NCI-H146 treated with DMSO at 0.1 percent for 48 hours (cell line): ENCODE measurements around the gene SLC25A42.
"Not testable (repeated sequence)": the region's sequence is repeated elsewhere in the genome, so short reads cannot be mapped to it uniquely, and the experiment has no call there.

Experiments used
- DNase-seq: peaks from one replicate; lab custom pipeline; 2025; ENCODE audit not compliant: unreplicated experiment; lab: John Stamatoyannopoulos, UW

The SLC25A42 gene

GRCh38 chr19:19103167-19103566, 39.4 kb downstream of the SLC25A42 start:
- DNase-seq = no peak

DNA sequence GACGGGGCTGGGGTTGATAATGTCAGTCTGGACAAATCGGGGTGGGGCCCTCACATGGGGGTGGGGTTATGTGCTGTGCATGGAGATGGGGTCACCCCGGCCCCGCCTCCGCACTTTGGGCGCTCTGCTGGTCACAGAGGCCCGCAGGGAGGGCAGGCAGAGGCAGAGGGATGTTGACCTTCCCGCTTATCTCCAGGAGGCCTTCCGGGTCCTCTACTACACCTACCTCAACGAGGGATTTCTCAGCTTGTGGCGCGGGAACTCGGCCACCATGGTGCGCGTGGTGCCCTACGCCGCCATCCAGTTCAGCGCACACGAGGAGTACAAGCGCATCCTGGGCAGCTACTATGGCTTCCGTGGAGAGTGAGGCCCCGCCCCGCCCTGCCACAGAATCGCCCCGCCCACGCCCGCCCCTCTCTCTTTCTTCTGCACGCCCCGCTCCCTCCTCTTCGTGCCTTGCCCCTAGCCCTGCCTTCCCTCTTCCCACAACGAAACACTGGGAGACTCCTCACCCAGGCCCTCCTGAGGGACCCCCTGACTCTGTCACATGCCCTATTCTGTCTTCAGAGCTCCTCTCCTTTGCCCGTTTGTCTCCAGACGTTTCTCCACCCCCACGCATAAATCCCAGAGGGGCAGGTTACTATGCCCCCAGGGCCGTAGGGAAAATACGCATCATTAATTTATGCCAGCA, 41.7 kb downstream of the SLC25A42 start:
- DNase-seq = peak; percentile 80

- DNase-seq = peak; percentile 56
Observed at GRCh38 chr19:19106056-19106551, 42.3 kb downstream of the SLC25A42 start.

DNA sequence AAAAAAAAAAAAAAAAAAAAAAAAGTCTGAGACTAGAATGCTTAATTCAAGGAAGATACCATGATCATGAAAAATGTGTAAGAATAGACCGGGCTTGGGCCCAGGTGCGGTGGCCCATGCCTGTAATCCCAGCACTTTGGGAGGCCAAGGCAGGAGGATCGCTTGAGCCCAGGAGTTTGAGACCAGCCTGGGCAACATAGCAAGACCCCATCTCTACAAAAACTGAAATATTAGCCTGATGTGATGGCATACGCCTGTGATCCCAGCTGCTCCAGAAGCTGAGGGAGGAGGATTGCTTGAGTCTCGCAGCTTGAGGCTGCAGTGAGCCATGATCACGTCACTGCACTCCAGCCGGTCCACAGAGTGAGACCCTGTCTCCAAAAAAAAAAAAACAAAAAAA, 43.1 kb downstream of the SLC25A42 start:
- DNase-seq = not testable (repeated sequence)

DNA sequence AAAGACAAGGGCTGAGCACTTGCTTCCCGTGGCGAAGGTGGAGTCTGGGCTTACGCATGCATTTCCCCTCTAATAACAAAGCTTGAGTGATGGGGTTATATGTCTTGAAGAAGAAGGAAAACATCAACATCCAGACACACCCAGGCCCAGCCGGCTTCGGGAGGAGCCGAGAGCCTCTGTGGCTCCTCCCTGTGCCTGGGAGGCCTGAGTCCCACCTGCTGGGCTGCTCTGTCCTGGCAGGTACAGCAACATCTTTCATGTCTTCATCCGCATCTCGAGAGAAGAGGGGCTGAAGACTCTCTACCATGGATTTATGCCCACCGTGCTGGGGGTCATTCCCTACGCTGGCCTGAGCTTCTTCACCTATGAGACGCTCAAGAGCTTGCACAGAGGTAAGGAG, 43.9 kb downstream of the SLC25A42 start:
- DNase-seq = no peak

DNA sequence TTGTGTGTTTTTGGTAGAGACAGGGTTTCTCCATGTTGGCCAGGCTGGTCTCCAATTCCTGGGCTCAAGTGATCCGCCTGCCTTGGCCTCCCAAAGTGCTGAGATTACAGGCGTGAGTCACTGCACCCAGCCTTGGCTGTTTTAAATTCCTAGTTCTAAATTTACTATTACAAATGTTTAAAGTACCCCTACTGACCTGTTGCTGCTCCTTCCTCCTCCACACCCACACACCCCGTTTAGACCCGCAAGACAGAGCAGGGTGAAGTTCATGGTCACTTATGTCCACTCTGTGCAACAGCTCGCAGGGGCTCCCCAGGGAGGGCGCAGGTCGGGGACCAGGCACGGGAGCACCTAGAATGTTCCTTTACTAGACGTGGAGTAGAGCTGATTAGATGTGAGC, 45.8 kb downstream of the SLC25A42 start:
- no peak for DNase-seq

DNA sequence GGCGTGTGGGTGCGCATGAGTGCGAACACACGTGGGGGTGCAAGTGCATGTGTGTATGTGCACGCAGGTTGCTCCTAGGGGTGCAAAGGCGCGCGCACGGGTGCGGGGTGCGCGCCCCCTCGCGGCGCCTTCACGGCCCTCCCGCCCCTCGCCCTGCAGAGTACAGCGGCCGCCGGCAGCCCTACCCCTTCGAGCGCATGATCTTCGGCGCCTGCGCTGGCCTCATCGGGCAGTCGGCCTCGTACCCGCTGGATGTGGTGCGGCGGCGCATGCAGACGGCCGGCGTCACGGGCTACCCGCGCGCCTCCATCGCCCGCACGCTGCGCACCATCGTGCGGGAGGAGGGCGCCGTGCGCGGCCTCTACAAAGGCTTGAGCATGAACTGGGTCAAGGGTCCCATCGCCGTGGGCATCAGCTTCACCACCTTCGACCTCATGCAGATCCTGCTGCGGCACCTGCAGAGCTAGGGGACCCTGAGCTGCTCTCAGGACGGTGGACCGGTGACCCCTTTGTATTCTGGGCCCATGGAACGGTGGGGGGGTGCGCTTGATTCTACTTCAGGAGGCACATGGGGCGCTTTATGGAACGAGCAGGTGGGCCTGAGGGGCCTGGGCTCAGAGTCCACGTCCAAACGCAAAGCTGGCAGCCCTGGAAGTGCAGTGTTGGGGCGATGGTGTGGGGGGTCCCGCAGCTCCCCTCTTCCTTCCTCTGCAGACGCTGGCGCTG, 46.8 kb downstream of the SLC25A42 start:
- DNase-seq = no peak

- no peak for DNase-seq
Observed at GRCh38 chr19:19111136-19111835, 47.5 kb downstream of the SLC25A42 start.

GRCh38 chr19:19111967-19112580, 48.3 kb downstream of the SLC25A42 start:
- no peak for DNase-seq

- no peak for DNase-seq
Observed at GRCh38 chr19:19113040-19113626, 49.3 kb downstream of the SLC25A42 start.

DNA sequence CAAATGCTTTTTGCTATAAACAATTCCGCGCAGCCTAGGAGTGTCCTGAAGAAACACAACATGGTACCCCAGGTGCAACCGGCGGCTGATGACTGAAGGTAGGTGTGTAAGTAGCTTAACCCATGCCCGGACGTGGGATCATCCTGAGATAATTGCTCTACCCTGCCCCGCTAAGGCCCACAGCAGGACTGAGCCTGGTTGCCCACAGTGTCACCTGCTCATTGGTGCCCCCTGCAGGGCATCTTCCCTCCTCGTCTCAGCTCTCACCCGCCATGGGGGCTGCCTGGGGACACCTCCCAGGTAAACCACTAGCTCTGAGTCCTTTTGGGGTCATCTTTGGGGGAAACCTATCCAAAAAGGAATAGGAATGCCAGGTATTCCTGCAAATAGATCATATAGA, 52.2 kb downstream of the SLC25A42 start:
- DNase-seq = peak; percentile 19

GRCh38 chr19:19119325-19120237, 55.8 kb downstream of the SLC25A42 start:
- no peak for DNase-seq

GRCh38 chr19:19120308-19121231, 56.8 kb downstream of the SLC25A42 start:
- no peak for DNase-seq

DNA sequence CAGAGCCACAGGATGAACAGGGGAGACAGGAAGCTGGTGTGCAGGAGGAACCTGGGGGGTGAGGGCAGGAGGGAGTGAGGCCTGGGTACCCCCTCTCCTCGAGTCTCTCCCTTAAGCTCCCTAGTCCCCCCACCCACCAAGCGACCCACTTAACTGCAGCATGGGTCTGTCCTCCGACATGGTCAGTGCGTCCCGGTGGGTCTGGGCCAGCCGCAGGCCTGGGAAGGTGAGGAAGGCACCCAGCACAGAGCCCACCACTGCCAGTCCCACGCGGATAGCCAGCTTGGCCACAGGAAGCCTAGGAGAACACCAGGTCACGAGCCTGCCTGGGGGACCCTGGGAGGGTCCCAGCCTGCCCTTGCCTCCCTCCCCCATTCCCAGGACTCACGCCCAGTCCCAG, 57.6 kb downstream of the SLC25A42 start:
- no peak for DNase-seq

GRCh38 chr19:19122902-19123301, 59.1 kb downstream of the SLC25A42 start:
- no peak for DNase-seq

- no peak for DNase-seq
Observed at GRCh38 chr19:19123386-19123785, 59.6 kb downstream of the SLC25A42 start.

GRCh38 chr19:19126102-19126501, 62.3 kb downstream of the SLC25A42 start:
- DNase-seq = no peak

GRCh38 chr19:19131989-19132388, 68.2 kb downstream of the SLC25A42 start:
- DNase-seq = no peak

DNA sequence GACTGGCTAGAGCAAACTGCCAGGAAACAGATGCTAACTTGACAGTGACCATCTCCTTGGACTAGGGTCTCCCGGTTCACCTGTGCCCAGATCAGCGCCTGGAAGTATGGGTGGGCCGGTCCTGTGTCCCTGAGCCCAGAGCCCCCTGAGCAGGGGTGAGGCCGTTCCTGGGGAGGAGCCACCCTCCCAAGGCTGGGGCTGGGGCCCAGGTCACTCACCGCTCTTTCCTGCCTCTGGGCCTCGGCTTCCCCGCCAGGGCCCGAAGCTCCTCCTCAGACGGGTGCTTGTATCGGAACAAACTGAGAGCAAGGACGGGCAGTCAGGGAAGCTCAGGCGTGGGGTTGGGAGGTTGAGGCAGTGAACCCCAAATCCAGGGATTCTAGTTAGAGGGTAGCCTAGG, 69.1 kb downstream of the SLC25A42 start:
- DNase-seq = no peak
